Mammary epithelial cell (primary cell): Measurements from ENCODE around the gene MID1.

ENCODE experiments used
- CTCF ChIP-seq, 2 donors: IDR thresholded peaks in 1 of 2; conservative IDR thresholded peaks in 1 of 2; 2 replicates each; pipeline ENCODE4 v1.5.1; 2011 to 2012; ENCODE audit warnings: inconsistent platforms in 2 of 2, low read length in 2 of 2, mild to moderate bottlenecking in 2 of 2, control low read depth in 1 of 2, low read depth in 1 of 2; ENCODE audit not compliant: insufficient read depth in 1 of 2; ENCODE audit errors: extremely low read depth in 1 of 2
- EZH2 ChIP-seq: IDR thresholded peaks from 2 replicates; pipeline ENCODE4 v1.6.1; 2012; ENCODE audit warnings: low read length, inconsistent platforms, borderline replicate concordance

- TF ChIP-seq CTCF (conservative IDR thresholded peaks at IDR 0.05 in 1 of 2, IDR thresholded peaks at IDR 0.05 in 1 of 2; ENCODE audit: extremely low read depth in 1 of 2, insufficient read depth in 1 of 2, low read depth in 1 of 2, low read length in 2 of 2) (no peak), EZH2 (no peak)
Measured at GRCh38 chrX:10516781-10517322, 103.5 kb downstream of the MID1 start.
